ENCODE data around the gene MTA1. TPM values are rescaled to one million over a fixed set of nuclear protein-coding genes. Genes with fewer than 3 reads are reported as not detected.

The MTA1 gene
- total and polyA plus RNA-seq, 2 of the 8 experiments (the other 6 are each of a cell fraction or from before 2014, with no cell fraction given): 73.9 to 221 TPM

DNA sequence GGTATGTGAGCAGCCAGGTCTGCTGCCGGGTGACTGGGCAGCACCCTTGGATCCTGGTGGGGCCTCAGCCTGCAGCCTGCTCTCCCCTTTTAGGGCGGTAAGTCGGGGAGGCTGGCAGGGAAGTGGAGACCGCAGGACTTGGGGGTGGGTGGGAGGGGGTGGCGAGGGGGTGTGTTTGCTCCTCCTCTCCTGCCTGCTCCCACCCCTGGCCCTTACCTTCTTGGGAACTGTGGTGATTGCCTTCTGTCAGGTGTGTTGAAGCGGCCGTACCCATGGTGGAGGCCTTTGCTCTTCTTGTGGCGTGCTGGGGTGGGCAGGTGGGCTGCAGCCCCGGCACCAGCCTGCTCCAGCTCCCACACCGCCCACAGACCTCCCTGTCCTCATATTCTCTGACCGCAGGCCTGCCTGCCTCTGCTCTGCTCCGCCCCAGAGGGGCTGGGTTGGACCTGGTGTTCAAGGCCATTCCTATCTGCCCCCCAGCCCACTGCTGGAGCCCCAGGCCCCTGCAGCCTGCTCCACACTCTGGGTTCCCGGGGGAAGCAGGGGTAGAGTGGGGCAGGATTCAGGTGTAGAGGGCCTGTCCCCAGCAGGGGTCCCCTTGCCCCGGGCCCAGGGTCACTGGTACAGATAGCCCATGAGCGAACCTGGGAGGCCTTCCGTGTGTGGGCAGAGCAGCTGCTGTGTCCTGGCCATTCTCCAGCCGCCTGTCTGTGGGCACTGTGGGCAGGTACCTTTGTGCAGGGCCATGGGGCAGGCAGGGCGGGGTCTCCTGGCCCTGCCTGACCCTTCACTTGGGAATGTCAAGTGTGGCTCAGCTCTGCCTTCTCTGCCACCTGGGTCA is 76.6 kb downstream of the MTA1 start:
- Histone ChIP-seq H2AK5ac (ENCODE audit: low read depth, low read length) (no peak overlapping the region), H3K4me2 (ENCODE audit: insufficient read depth in 1 of 2, low read depth in 2 of 2, low read length in 2 of 2) (no peak overlapping the region), H3K36me3 (ENCODE audit: control insufficient read depth in 2 of 4, insufficient read depth in 4 of 4, low read length in 3 of 4) (no peaks in the 10 kb centered on the region; a peak in 2 of 8 replicates), H3K14ac (ENCODE audit: insufficient read length) (no peak overlapping the region), H4K91ac (replicated peaks; ENCODE audit: insufficient read length, low read length) (no peak overlapping the region), H3K79me1 (ENCODE audit: low read depth, low read length) (no peaks in the 10 kb centered on the region), H3K23ac (ENCODE audit: insufficient read length) (no peak overlapping the region), H3K27ac (ENCODE audit: low read depth, low read length) (no peak overlapping the region), H2BK5ac (ENCODE audit: low read depth, low read length) (no peak overlapping the region), H4K20me1 (replicated peaks in 1 of 2; ENCODE audit: control insufficient read depth in 1 of 2, insufficient read depth in 2 of 2, low read length in 2 of 2) (peaks cover 0 to 9% of the 10 kb centered on the region in 2 experiments), H2AFZ (ENCODE audit: low read length) (no peak overlapping the region), H2BK12ac (ENCODE audit: low read depth, low read length) (no peak overlapping the region), H3K4me3 (ENCODE audit: extremely low read depth in 1 of 4, insufficient read depth in 2 of 4, low read depth in 3 of 4, low read length in 4 of 4) (no peak overlapping the region), H3K4ac (replicated peaks; ENCODE audit: insufficient read length, low read depth, low read length) (no peak overlapping the region), H4K5ac (ENCODE audit: insufficient read length, low read depth, low read length) (no peak overlapping the region), H4K8ac (ENCODE audit: extremely low read depth, insufficient read depth, low read length) (no peak overlapping the region), H3K79me2 (ENCODE audit: control insufficient read depth in 1 of 2, insufficient read depth in 2 of 2, low read length in 2 of 2) (no peaks in the 10 kb centered on the region), H2BK120ac (replicated peaks; ENCODE audit: low read depth, low read length) (no peak overlapping the region), H2BK15ac (ENCODE audit: low read length) (no peak overlapping the region), H3K4me1 (replicated peaks in 1 of 4; ENCODE audit: control insufficient read depth in 3 of 4, insufficient read depth in 4 of 4, low read length in 3 of 4) (peaks cover 0 to 3% (median 0%) of the 10 kb centered on the region in 4 experiments; a peak in 3 of 7 replicates), H3K18ac (ENCODE audit: extremely low read depth, low read length) (no peak overlapping the region), H3K9me3 (ENCODE audit: insufficient read depth in 2 of 2, low read depth in 1 of 2, low read length in 1 of 2) (no peaks in the 10 kb centered on the region), H3K23me2 (ENCODE audit: low read depth, low read length) (no peaks in the 10 kb centered on the region; the same call in 1 of the 2 replicates), H3K27me3 (replicated peaks in 1 of 4; ENCODE audit: control insufficient read depth in 3 of 4, extremely low read depth in 1 of 4, insufficient read depth in 3 of 4, low read length in 3 of 4) (no peaks in the 10 kb centered on the region), H3K9ac (replicated peaks in 1 of 4; ENCODE audit: extremely low read depth in 1 of 4, low read depth in 3 of 4, low read length in 3 of 4) (no peak overlapping the region), H3K56ac (replicated peaks; ENCODE audit: insufficient read length, low read depth, low read length) (no peak overlapping the region), H2BK20ac (ENCODE audit: low read length) (no peak overlapping the region)
- DNase-seq (ENCODE audit: low read depth in 1 of 2, low spot score in 2 of 2): no peak
- WGBS, 2 experiments (ENCODE audit: extremely low coverage in 1 of 2, insufficient coverage in 1 of 2, insufficient read length in 1 of 2, insufficient replicate concordance in 2 of 2, low coverage in 1 of 2, low lambda C conversion rate in 2 of 2, missing lambda C conversion rate in 1 of 2): 84% methylated on average over 13 of the region's 18 CpGs; no CpG with 5 or more reads in 1 of the 2 experiments
- CTCF ChIA-PET (ENCODE audit: partially characterized antibody): interaction anchor here (0.7 to 1.3 kb wide), 3 partner anchors 10 to 15 kb away, joined by 3 to 6 read pairs (median 3); no protein-coding TSS in a partner anchor
- FAIRE-seq: no peak
- POLR2A ChIA-PET (ENCODE audit: partially characterized antibody): no interaction called here
- TF ChIP-seq BACH1 (IDR thresholded peaks at IDR 0.05; ENCODE audit: low read length) (no peak), GABPA (IDR thresholded peaks at IDR 0.05; ENCODE audit: borderline replicate concordance, insufficient read depth, low read length) (no peak), RNF2 (IDR thresholded peaks at IDR 0.05; ENCODE audit: borderline replicate concordance, low read depth, low read length, missing control alignments, poor library complexity, severe bottlenecking) (no peak), YY1 (IDR thresholded peaks at IDR 0.05; ENCODE audit: low read depth, low read length) (no peak), TBP (IDR thresholded peaks at IDR 0.05; ENCODE audit: low read depth, low read length) (no peak), CREB1 (IDR thresholded peaks at IDR 0.05) (no peak), POU5F1 (IDR thresholded peaks at IDR 0.05; ENCODE audit: low read depth, low read length) (no peak), POLR2AphosphoS5 (IDR thresholded peaks at IDR 0.05; ENCODE audit: low read depth, low read length) (no peak), EGR1 (IDR thresholded peaks at IDR 0.05; ENCODE audit: borderline replicate concordance, low read depth, low read length) (no peak), SUZ12 (IDR thresholded peaks at IDR 0.05; ENCODE audit: low read length) (no peak), CBX8 (IDR thresholded peaks at IDR 0.05; ENCODE audit: borderline replicate concordance, low read depth, low read length) (no peak)
- TF ChIP-seq, protein P1, sequence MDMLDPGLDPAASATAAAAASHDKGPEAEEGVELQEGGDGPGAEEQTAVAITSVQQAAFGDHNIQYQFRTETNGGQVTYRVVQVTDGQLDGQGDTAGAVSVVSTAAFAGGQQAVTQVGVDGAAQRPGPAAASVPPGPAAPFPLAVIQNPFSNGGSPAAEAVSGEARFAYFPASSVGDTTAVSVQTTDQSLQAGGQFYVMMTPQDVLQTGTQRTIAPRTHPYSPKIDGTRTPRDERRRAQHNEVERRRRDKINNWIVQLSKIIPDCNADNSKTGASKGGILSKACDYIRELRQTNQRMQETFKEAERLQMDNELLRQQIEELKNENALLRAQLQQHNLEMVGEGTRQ (IDR thresholded peaks at IDR 0.05; ENCODE audit: low read length): no peak

All from H1 (cell line).